Activated CD8-positive, alpha-beta T cell treated with anti-CD3 and anti-CD28 coated beads for 36 hours (primary cell): Measurements from ENCODE around the gene TMEM94. TPM values are rescaled to one million over a fixed set of nuclear protein-coding genes. Genes with fewer than 3 reads are reported as not detected.

Experiments used
- ATAC-seq: fragments of 200-7000 bp; cut with Tn5 transposase; one replicate; pipeline ENCODE4 v1.10.0; 2021; ENCODE audit warnings: mild to moderate bottlenecking, moderate library complexity
- CTCF ChIA-PET: fragments of 350-600 bp; sonication (Branson Sonifier 250); formaldehyde crosslinking; loops from one replicate; lab custom pipeline; 2021; ENCODE audit warnings: antibody characterized with exemption; lab: Charles Lee
- POLR2A ChIA-PET: fragments of 350-600 bp; sonication (Branson Sonifier 250); formaldehyde crosslinking; loops from one replicate; lab custom pipeline; 2021; ENCODE audit warnings: antibody characterized with exemption; lab: Charles Lee
- DNase-seq: peaks from one replicate; pipeline ENCODE4 v3.0.0-alpha.2; 2020
- H3K27ac Mint-ChIP-seq: one replicate; pipeline ENCODE4 v1.8.0; 2021; ENCODE audit warnings: mild to moderate bottlenecking, mixed read lengths
- H3K27me3 Mint-ChIP-seq: one replicate; pipeline ENCODE4 v1.8.0; 2021; ENCODE audit warnings: mixed read lengths
- H3K36me3 Mint-ChIP-seq: one replicate; pipeline ENCODE4 v1.8.0; 2021; ENCODE audit warnings: low read depth, mixed read lengths
- H3K4me1 Mint-ChIP-seq: one replicate; pipeline ENCODE4 v1.8.0; 2021; ENCODE audit warnings: low read depth, mixed read lengths
- H3K4me3 Mint-ChIP-seq: one replicate; pipeline ENCODE4 v1.8.0; 2021; ENCODE audit warnings: mild to moderate bottlenecking, moderate library complexity, mixed read lengths
- H3K9me3 Mint-ChIP-seq: one replicate; pipeline ENCODE4 v1.8.0; 2021; ENCODE audit warnings: mixed read lengths
- CTCF ChIP-seq: fragments of 200-600 bp; IDR thresholded peaks from one replicate; pipeline ENCODE4 v1.8.0; 2022; ENCODE audit warnings: antibody characterized with exemption, mild to moderate bottlenecking
- intact Hi-C: fragments of 100-400 bp; cut with micrococcal nuclease; formaldehyde crosslinking; loops from one replicate; pipeline ENCODE4 v1.10.0; 2022
- total RNA-seq, 2 experiments: library from RNA; stranded (reverse); gene quantifications; one replicate each; pipeline ENCODE4 v1.2.3, GENCODE V29; 2021

TMEM94 gene
- total RNA-seq, 2 experiments from 2014 or later: 55.3 to 56.4 TPM

DNA sequence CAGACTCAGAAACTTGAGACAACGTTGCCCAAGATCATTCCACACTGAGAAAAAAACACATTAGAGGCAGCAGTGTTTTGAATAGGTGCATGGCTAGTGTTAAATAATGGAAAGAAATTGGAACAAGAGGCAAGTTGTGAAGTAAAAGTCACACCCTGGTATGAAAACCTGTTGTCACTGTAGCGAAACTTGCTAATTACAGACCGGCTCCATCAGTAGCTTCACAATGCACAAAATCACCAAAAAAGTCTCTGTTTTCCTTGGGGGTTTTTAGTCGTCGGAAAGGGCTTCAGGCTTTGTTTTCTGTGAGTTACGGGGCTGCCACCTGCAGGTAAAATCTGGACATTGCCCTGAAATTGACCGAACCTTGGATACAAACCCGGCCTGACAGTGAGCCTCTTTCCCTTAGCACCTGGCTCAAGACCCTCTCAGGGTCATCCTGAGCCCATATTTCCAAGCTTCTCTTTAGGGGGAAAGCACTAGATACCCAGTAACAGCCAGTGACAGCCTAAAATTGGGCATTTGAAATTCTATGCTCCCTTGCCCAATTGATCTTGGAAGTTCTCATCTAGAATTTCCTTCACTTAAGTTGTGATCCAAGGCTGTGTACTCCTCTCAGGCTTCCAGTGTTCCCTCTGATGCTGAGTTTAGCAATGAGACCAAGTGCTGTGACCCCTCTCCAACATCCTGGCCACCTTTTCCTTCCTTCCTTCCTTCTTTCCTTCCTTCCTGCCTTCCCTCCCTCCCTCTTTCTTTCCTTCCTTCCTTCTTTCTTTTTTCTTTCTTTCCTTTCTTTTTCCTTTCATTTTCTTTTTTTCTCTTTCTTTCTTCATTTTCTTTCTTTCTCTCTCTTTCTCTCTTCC, 43.7 kb upstream of the TMEM94 start:
- Mint-ChIP-seq H3K9me3 (no peaks in the 10 kb centered on the region), H3K27ac (peak overlapping the region; percentile 23), H3K4me3 (peak overlapping the region; percentile 33), H3K27me3 (no peaks in the 10 kb centered on the region), H3K4me1 (peaks cover 14% of the 10 kb centered on the region), H3K36me3 (no peaks in the 10 kb centered on the region)
- ChIA-PET POLR2A (interaction anchor here (0.5 to 2.7 kb wide), 7 partner anchors 22 to 150 kb away, joined by 3 to 13 read pairs (median 6); partner anchors contain the start of genes GGA3, MIF4GD, MRPS7 and SLC25A19), CTCF (interaction anchor here (0.7 to 3.5 kb wide), 45 partner anchors 9 to 401 kb away, joined by 3 to 45 read pairs (median 6); partner anchors contain the start of genes MIF4GD, MRPS7, NUP85 and SLC25A19)
- TF ChIP-seq CTCF: peak; percentile 81
- ATAC-seq (peak; percentile 92), DNase-seq (peak; percentile 88)
- intact Hi-C loops: loop anchor here (2.0 kb wide), 1 partner anchor 90 kb away; no protein-coding TSS in a partner anchor

DNA sequence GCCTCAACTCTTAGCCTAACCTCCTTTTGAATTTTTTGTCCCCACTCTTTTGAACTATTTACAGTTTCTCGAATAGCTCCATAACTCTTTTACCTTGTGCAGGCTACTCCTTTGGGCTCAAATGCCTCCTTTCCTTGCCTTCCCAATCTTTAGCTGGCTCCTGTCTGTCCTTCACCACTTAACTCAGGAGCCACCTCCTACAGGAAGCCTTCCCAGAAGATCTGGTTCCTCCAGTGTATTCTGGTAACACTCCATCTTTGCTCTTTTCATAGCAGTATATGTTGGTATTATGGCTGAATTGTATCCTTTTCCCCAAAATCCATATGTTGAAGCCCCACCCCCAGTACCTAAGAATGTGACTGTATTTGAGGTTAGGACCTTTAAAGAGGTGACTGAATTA, 41.9 kb upstream of the TMEM94 start:
- H3K4me3 Mint-ChIP-seq: no peak overlapping the region
- no peak for TF ChIP-seq CTCF
- no peaks in the 10 kb centered on the region for H3K36me3 Mint-ChIP-seq
- no peak for DNase-seq
- H3K27me3 Mint-ChIP-seq: no peaks in the 10 kb centered on the region
- CTCF ChIA-PET: interaction anchor here (0.7 to 3.5 kb wide), 5 partner anchors 93 to 174 kb away, joined by 3 to 39 read pairs (median 3); partner anchors contain the start of gene SLC25A19
- H3K9me3 Mint-ChIP-seq: no peaks in the 10 kb centered on the region
- ATAC-seq: no peak
- H3K4me1 Mint-ChIP-seq: peaks cover 15% of the 10 kb centered on the region
- POLR2A ChIA-PET: interaction anchor here (0.6 to 1.1 kb wide), 3 partner anchors 91 to 338 kb away, joined by 3 read pairs; no protein-coding TSS in a partner anchor
- intact Hi-C loops: no loop called here
- H3K27ac Mint-ChIP-seq: no peak overlapping the region

GRCh38 chr17:75416006-75416405, 40.4 kb upstream of the TMEM94 start:
- peaks cover 15% of the 10 kb centered on the region for H3K4me1 Mint-ChIP-seq
- H3K4me3 Mint-ChIP-seq: no peak overlapping the region
- no peak for DNase-seq
- H3K27me3 Mint-ChIP-seq: no peaks in the 10 kb centered on the region
- no peak overlapping the region for H3K27ac Mint-ChIP-seq
- H3K9me3 Mint-ChIP-seq: no peaks in the 10 kb centered on the region
- ATAC-seq: no peak
- ChIA-PET POLR2A (interaction anchor here (1.1 kb wide), 1 partner anchor 50 kb away, joined by 3 read pairs; no protein-coding TSS in a partner anchor), CTCF (no interaction called here)
- intact Hi-C loops: no loop called here
- no peaks in the 10 kb centered on the region for H3K36me3 Mint-ChIP-seq
- no peak for TF ChIP-seq CTCF

DNA sequence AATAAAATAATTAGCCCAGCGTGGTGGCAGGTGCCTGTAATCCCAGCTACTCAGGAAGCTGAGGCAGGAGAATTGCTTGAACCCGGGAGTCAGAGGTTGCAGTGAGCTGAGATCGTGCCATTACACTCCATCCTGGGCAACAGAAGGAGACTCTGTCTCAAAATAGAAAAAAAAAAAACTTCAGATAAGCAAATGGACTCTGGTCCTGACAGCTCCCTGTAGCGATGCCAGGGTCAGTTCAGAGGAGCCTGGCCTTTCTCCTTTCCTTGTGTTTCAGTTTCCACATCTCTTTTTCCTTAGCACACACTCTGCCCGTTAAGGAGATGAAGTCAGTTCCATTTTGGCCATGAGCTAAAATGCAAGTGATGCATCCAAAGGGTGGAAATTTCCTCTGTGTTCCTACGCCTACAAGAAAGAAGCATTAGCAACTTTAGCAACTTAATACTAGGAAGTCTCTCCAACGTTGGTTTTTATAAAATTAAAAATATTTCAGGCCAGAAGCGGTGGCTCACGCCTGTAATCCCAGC, 39.3 kb upstream of the TMEM94 start:
- H3K9me3 Mint-ChIP-seq: no peaks in the 10 kb centered on the region
- ATAC-seq: no peak
- peaks cover 7% of the 10 kb centered on the region for H3K4me1 Mint-ChIP-seq
- POLR2A ChIA-PET: no interaction called here
- DNase-seq: no peak
- H3K27ac Mint-ChIP-seq: no peak overlapping the region
- intact Hi-C loops: no loop called here
- no peak for TF ChIP-seq CTCF
- no peaks in the 10 kb centered on the region for H3K27me3 Mint-ChIP-seq
- CTCF ChIA-PET: interaction anchor here (0.7 kb wide), 1 partner anchor 8 kb away, joined by 4 read pairs; no protein-coding TSS in a partner anchor
- H3K36me3 Mint-ChIP-seq: no peaks in the 10 kb centered on the region
- no peak overlapping the region for H3K4me3 Mint-ChIP-seq
